ENCODE measurements around the gene A1BG.

A1BG gene

DNA sequence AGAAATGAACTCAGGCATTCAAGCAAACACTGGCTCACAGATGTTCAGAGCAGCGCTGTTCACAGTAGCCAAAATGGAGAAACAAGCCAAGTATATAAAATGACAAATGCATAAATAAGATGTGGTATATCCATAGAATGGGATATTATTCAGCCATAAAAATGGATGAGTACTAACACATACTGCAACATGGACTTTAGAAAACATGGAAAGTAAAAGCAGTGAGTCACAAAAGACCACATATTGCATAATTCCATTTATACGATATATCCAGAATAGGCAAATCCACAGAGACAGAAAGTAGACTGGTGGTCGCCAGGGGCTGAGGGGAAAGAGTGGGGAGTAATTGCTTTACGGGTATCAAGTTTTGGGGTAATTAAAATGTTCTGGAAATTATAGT, 20.9 kb upstream of the A1BG start:
- no peak for TF ChIP-seq CTCF (IDR thresholded peaks at IDR 0.05; ENCODE audit: insufficient read depth, low read depth, low read length, missing control alignments)
- no peak overlapping the region for H3K4me3 ChIP-seq (ENCODE audit: low read length)
- no peak for DNase-seq (ENCODE audit: low read depth)

GRCh38 chr19:58372311-58373133, 19.2 kb upstream of the A1BG start:
- no peak for DNase-seq (ENCODE audit: low read depth)
- no peak for TF ChIP-seq CTCF (IDR thresholded peaks at IDR 0.05; ENCODE audit: insufficient read depth, low read depth, low read length, missing control alignments)
- H3K4me3 ChIP-seq (ENCODE audit: low read length) = no peak overlapping the region

DNA sequence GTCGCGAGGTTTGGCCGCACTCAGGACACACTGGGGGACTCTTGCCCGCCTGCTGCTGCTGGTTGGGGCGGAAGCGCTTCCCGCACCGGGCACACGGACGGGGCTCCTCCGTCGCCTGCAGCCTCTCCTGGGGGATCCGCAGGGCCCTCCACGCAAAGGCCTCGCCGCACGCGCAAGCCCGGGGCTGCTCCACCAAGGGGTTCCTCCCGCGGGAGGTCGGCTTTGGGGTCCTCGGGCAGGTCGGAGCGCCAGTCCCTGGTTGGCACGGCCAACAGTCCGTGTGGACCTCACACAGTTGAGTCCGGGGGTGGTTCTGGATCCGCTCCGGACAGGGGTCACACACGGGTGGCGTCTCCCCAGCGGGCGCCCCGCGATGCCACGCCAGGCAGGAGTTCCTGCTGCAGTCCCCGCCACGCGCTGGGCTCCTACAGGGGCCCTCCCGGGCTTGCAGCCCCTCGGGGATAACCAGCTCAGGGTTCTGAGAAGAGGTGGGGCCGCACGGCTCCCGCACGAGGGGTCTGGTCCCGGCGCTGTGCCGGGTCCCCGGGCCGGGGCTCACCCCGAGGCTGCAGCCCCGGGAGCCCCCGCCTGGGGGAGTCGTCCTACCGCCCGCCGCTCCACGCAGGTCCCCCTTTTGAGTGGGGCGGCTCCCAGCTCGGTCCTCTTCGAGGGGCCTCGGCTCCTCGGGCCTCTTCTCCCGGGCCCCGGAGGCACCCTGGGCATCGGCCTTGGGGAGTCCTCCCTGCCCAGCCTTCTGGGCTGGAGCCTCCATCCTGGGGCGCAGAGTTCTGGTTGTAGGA, 15.5 kb upstream of the A1BG start:
- no peak for TF ChIP-seq CTCF (IDR thresholded peaks at IDR 0.05; ENCODE audit: insufficient read depth, low read depth, low read length, missing control alignments)
- H3K4me3 ChIP-seq (ENCODE audit: low read length) = no peak overlapping the region
- DNase-seq (ENCODE audit: low read depth) = no peak

DNA sequence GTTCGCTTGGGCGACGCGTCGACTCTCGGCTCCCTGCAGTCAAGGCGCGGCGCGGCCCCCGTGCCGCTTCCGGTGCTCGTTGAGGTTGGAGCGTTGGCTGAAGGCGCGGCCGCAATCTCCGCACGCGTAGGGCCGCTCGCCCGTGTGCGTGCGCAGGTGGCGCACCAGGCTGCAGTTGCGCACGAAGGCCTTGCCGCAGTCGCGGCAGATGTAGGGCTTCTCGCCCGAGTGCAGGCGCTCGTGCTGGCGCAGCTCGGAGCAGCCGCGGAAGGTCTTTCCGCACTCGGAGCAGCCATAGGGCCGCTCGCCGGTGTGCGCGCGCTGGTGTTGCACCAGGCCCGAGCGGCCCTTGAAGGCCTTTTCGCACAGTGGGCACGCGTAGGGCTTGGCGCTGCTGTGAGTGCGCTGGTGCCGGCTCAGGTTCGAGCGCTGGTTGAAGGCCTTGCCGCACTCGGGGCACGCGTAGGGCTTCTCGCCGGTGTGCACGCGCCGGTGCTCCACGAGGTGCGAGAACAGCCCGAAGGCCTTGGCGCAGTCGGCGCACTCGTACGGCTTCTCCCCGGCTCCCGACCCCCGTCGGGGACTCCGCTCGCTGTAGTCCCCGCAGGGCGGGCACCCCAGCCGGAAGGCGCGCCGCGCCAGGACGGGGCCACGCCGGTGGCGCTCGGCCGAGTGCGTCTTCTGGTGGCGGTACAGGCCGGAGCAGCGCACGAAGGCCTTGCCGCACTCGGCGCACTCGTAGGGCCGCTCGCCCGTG, 14.6 kb upstream of the A1BG start:
- TF ChIP-seq CTCF (IDR thresholded peaks at IDR 0.05; ENCODE audit: insufficient read depth, low read depth, low read length, missing control alignments) = no peak
- DNase-seq (ENCODE audit: low read depth) = no peak
- H3K4me3 ChIP-seq (ENCODE audit: low read length) = no peak overlapping the region

DNA sequence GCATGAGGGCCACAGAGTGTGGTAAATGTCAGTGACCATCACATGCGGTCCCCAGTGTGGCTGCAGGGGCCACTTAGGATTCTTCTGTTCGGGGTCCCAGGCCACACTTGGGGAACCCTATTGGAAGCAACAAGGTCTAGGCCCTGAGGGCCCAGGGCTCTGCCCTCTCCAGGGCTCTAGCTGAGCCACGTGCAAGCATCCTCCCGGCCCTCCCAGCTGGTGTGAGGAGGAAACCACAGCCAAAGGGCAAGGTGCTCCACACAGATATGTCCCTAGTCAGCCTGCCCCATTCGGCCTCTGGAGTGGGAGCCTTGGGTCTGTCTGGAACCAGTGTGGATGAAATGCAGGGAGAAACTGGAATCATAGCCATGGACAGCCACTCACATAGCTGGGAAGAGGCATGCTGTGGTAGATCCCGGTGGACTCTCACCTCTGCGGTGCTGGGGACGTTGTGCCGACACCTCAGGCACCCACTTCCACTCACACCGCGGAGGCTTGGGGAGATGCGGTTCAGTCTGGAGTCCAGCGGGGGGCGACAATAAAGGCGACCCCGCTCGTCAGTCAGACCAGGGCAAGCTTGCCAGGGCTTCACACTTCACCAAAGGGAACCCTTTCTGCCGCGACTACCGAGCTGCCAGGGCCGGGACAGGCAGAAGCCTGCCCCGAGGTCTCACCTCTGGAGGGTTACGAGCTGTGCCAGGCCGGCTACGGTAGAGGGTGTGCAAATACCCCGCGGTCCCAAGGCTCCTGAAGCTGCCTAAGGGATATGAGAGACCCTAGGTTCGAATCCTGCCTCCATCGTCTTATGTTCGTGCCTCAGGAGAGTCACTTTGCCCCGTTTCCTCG, 13.5 kb upstream of the A1BG start:
- DNase-seq (ENCODE audit: low read depth) = no peak
- no peak overlapping the region for H3K4me3 ChIP-seq (ENCODE audit: low read length)
- no peak for TF ChIP-seq CTCF (IDR thresholded peaks at IDR 0.05; ENCODE audit: insufficient read depth, low read depth, low read length, missing control alignments)

GRCh38 chr19:58364146-58364545, 10.9 kb upstream of the A1BG start:
- no peak for TF ChIP-seq CTCF (IDR thresholded peaks at IDR 0.05; ENCODE audit: insufficient read depth, low read depth, low read length, missing control alignments)
- no peak overlapping the region for H3K4me3 ChIP-seq (ENCODE audit: low read length)
- no peak for DNase-seq (ENCODE audit: low read depth)
